OCI-M1 (cell line): ENCODE measurements around the gene OTOGL.
A peak's percentile ranks its signal among the peaks of the same experiment; 100 is the strongest.
"Not testable (repeated sequence)": the region's sequence is repeated elsewhere in the genome, so short reads cannot be mapped to it uniquely, and the experiment has no call there.

Experiments used
- DNase-seq: peaks from one replicate; lab custom pipeline; 2025; lab: John Stamatoyannopoulos, UW

The OTOGL gene

GRCh38 chr12:80135624-80136023, 36.3 kb downstream of the OTOGL start:
- no peak for DNase-seq

GRCh38 chr12:80140005-80140404, 40.7 kb downstream of the OTOGL start:
- DNase-seq, result no peak

GRCh38 chr12:80142640-80143039, 43.3 kb downstream of the OTOGL start:
- no peak for DNase-seq

GRCh38 chr12:80143537-80143936, 44.2 kb downstream of the OTOGL start:
- DNase-seq, result no peak

DNA sequence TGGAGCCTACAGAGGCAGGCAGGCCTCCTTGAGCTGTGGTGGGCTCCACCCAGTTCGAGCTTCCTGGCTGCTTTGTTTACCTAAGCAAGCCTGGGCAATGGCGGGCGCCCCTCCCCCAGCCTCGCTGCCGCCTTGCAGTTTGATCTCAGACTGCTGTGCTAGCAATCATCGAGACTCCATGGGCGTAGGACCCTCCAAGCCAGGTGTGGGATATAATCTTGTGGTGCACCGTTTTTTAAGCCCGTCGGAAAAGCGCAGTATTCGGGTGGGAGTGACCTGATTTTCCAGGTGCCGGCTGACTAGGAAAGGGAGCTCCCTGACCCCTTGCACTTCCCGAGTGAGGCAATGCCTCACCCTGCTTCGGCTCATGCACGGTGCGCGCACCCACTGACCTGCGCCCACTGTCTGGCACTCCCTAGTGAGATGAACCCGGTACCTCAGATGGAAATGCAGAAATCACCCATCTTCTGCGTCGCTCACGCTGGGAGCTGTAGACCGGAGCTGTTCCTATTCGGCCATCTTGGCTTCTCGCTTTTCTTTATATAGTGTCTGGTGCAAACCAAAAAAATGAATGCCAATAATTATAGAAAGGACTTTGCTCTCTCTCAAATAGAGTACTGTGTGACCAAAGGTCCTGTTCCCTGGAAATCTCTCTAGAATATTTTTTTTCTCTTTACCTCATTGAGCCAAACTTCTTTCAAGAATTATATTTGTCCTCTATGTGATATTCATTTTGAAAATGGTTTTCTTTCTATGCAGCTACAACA, 50.4 kb downstream of the OTOGL start:
- DNase-seq, result not testable (repeated sequence)

DNA sequence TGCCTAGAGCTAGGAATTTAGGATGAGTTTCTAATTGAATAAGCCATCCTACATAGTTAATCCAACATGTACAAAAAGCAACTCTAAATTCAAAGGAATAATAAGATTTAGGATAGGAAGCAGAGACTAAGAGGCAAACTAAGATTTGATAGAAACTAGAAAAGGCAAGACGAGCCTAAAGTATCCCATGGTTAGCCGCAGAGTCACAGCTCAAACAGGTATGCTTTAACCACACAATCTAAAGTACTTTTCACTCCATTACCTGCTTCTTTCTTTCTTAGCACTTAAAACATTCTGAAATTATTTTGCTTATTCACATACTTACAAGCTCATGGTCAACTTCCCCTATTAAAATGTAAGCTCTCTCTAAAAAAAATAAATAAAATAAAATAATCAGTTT, 51.8 kb downstream of the OTOGL start:
- DNase-seq, result no peak

DNA sequence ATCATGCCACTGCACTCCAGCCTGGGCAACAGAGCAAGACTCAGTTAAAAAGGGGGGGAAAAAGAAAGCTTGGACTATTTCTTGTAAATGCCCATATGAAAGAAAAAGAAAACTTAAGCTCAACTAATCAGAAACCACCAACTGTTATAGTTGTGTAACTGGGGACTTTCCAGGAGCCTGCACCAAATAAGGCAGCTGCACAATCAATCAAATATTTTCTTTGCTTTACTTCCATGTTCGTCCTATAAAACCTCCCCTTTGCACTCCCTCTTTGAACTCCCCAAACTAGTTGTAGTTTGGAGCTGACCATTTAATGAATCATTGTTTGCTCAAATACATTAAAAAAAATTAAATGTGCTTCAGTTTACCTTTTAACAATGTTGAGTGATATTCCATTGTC, 54.9 kb downstream of the OTOGL start:
- DNase-seq, result peak; percentile 42

DNA sequence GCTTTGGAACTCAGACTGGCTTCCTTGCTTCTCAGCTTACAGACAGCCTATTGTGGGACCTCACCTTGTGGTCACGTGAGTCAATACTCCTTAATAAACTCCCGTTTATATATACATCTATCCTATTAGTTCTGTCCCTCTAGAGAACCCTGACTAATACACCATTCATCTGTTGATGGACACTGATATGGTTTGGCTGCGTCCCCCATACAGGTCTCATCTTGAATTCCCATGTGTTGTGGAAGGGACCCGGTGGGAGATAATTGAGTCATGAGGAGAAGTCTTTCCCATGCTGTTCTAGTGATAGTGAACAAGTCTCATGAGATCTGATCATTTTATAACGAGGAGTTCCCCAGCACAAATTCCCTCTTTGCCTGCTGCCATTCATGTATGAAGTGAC, 57.0 kb downstream of the OTOGL start:
- DNase-seq, result no peak

GRCh38 chr12:80157645-80158044, 58.3 kb downstream of the OTOGL start:
- peak; percentile 46 for DNase-seq

DNA sequence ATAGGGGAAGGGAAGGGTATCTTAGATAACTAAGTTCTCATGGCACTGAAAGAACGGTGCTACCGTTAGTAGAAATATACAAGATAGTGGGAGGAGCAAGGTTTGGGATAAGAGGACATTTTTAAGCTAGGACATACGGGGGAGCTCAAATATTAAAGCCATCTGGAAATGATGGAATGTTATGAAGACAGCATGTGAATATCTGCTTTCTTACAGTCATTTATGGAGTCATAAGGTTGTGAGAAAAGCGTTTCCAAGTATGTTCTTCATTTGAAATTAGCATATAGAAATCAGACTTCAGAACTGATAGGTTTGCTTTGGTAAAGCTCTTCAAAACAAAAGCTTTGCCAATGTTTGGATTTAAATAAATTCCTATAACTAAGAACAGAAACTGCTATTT, 62.3 kb downstream of the OTOGL start:
- DNase-seq, result no peak

DNA sequence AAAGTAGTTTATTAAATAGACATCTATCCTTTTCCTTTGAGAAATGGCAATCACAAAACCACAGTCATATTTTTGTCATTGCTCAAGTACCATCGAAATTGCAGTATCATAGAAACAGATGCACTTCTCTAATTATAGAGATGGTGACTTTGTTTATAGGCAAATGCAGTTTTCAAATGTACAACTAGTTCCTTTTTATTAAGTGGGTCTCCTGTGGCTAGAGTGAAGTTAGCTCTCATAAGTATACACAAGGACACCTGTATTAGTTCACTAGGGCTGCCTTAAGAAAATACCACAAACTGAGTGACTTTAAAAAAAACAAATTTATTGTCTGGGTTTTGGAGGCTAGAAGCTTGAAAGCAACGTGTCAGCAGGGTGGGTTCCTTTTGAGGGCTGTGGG, 62.8 kb downstream of the OTOGL start:
- DNase-seq, result no peak

- DNase-seq, result no peak
These were observed 66.4 kb downstream of the OTOGL start for GRCh38 chr12:80165746-80166145.

DNA sequence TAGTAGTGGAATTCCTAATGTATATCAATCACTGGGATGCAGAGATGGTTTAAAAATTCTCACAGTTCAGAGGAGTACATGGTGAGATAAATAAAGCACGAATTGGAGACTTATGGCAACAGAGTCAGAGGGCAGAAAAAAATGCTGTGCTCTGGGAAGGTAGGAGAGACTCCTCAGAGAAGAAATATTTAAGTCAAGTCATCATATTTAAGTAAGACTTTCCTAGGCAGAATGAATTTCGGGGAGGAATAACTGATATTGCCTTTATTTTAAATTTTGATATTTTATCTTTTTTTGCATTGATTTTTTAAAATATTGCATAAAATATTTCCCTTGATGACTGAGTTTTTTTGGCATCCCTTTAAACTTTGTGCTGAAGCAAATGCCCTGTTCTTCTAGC, 67.4 kb downstream of the OTOGL start:
- DNase-seq, result no peak

DNA sequence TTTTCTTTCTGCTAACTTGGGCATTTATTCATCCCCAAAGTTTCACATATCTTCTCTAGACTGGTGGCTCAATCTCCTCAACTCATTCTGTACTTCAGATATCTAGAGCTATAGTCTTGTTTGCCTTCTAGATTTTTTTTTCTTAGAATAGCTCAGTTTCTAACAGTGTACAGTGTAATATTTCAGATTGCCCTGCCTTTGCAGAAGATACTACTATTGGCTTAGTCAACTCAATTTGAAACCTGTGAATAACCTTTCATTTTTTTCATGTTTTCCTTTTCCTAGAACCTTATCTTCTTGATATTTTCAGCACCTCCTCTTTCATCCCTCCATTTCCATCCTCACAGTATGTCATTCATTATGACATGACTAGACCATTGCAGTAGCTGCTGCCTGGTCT, 69.6 kb downstream of the OTOGL start:
- no peak for DNase-seq

DNA sequence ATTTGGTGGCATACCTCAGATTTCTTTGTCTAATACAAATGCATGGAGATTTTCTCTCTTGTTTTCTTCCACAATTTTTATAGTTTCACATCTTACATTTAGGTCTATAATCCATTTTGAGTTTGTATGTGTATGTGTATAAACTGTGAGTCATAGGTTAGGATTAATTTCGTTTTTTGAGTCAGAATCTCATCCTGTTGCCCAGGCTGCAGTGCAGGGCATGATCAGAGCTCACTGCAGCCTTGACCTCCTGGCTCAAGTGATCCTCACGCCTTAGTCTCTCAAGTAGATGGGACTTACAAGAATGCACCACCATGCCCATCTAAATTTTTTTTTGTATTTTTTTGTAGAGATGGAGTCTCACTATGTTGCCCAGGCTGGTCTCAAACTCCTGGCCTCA, 71.6 kb downstream of the OTOGL start:
- DNase-seq, result no peak

GRCh38 chr12:80173083-80173864, 73.9 kb downstream of the OTOGL start:
- peak; percentile 8 for DNase-seq

- DNase-seq, result peak; percentile 21
These were observed 76.1 kb downstream of the OTOGL start for GRCh38 chr12:80175307-80175930.

GRCh38 chr12:80176706-80177105, 77.4 kb downstream of the OTOGL start:
- no peak for DNase-seq

DNA sequence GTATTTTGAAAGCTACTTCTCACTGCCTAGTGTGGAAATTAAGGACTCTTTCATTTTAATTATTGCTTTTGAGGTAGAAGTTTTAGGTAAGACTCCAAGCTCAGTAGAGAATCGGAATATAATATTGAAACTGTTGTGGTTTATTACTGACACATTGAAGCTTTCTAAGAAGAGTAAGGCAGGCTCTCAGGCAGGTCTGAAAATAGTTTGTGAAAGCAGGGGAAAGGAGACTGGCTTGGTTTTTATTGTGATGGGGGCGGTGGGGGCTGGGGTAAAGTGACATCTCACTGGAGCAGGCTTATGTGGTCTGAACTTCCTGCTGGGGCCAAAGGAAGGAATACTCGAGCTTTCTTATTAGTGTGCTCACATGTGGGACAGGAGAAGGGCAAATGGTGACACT, 79.5 kb downstream of the OTOGL start:
- no peak for DNase-seq

GRCh38 chr12:80183939-80184338, 84.6 kb downstream of the OTOGL start:
- DNase-seq, result no peak

DNA sequence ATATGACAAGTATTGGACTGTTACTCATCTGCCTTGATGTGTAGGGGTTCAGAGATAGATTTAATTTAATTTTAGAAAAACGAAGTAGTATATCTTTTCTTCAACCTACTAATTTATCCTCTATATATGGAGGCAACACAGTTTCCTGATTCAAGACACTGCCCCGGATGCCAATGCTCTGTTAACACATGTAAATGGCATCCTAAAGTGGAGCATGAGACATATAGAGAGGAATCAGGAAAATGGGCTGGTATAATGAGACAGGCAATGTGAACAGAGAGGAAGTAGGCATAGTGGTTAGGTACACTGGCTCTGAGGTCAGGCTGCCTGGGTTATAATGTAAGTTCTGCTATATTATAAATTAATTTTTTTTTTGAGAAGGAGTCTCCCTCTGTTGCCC, 85.6 kb downstream of the OTOGL start:
- DNase-seq, result no peak

- DNase-seq, result peak; percentile 86
These were observed 87.4 kb downstream of the OTOGL start for GRCh38 chr12:80186727-80187217.

GRCh38 chr12:80187660-80188090, 88.3 kb downstream of the OTOGL start:
- DNase-seq, result peak; percentile 77
